HPDE6-E6E7 (cell line): ENCODE results near the gene COG8.
"Not testable (repeated sequence)": the region's sequence is repeated elsewhere in the genome, so short reads cannot be mapped to it uniquely, and the experiment has no call there.

ENCODE experiments used
- DNase-seq: peaks from one replicate; pipeline ENCODE4 v3.0.0; 2011; ENCODE audit warnings: missing footprints; ENCODE audit errors: extremely low spot score

COG8 gene

DNA sequence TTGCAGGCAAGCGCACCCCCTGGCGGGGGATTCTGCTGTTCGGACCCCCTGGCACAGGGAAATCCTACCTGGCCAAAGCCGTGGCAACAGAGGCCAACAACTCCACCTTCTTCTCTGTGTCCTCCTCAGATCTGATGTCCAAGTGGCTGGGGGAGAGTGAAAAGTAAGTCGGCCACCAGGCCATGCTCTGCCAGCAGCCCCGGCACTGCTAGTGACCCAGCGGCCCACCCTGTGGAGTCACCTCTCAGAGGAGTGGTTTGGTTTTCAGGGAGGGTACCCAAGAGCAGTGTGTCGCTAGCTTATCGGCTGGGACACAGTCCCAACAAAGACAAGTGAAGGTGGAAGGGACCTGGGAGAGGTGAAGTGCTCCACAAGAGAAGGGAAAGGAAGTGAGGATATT lies 20.0 kb downstream of the COG8 start:
- DNase-seq = no peak

DNA sequence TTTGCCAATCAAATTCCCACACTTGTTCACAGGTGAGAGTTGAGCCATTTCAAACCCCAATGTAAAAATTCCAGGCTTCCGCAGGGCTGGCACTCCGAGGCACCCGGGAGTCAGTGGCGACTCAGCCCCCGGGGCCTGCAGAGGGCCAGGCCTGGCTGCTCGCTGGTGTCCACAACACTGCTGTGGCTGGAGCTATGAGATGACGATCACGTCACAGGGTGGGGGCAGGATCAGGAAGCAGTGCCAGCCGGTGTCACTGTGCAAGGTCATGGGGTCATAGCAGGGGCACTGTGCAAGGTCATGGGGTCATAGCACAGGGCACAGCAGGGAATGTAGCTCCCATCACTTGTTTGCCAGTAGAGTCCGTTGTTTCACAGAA lies 20.5 kb downstream of the COG8 start:
- DNase-seq = no peak

DNA sequence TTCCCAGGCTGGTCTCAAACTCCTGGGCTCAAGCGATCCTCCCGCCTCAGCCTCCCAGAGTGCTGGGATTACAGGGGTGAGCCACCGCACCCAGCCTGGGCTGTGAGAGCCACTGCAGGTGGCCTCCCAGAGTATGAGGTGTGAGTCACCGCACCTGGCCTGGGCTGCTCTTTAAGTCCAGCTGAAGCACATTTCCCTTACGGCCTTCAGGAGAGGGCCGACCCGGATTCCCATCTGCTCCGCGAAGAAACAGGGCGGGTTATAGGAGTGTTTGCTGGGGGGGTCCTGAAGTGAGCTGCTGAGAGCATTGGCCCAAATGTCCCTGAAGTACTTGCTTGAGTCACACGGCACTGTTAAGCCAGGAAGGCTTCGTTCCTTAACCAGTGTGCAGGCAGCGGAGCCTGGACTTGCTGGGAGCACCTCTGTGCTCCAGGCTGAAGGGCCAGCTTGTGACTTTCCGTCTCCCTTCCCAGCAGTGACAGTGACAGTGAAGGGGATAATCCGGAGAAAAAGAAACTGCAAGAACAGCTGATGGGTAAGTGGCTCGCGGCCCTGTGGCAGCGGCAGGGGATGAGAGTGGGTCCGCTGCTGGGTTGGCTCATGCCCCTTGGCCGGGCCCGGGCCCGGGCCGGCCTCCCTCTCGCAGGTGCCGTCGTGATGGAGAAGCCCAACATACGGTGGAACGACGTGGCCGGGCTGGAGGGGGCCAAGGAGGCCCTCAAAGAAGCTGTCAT lies 21.0 kb downstream of the COG8 start:
- no peak for DNase-seq

GRCh38 chr16:69316595-69317034 lies 22.7 kb downstream of the COG8 start:
- DNase-seq = no peak

DNA sequence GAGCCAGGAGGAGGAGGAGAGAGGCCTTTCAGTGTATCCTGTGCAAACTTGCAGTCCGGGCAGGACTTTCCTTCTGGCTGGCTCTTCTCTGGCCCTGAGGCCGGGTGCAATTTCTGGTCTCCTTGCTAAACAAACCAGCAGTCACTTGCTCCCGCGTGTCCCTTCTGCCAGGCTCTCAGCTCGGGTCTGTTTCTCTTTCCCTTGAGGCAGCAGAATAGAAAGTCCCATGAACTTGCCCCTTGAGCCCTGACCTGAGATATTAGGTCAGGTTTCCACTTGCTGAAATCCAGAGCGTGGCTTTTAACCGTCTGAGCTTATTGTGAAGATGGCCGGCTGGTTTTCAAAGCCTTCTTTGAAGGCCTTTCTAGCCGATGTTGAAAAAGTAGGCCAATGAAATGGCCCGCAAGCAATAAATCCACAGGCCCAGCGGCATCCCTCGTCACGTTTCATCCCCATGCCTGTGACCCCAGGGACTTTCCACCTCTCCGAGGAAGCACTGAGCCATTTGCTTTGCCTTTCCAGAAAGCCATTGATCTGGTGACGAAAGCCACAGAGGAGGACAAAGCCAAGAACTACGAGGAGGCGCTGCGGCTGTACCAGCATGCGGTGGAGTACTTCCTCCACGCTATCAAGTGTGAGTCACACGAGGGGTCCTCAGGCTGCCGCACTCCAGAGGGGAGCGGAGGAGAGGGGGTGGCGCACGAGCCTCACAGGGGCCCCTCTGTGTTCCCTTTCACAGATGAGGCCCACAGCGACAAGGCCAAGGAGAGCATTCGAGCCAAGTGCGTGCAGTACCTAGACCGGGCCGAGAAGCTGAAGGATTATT lies 23.7 kb downstream of the COG8 start:
- no peak for DNase-seq

- DNase-seq = no peak
These were observed 24.8 kb downstream of the COG8 start for GRCh38 chr16:69314534-69314933.

GRCh38 chr16:69313469-69313868 lies 25.9 kb downstream of the COG8 start:
- DNase-seq = no peak

DNA sequence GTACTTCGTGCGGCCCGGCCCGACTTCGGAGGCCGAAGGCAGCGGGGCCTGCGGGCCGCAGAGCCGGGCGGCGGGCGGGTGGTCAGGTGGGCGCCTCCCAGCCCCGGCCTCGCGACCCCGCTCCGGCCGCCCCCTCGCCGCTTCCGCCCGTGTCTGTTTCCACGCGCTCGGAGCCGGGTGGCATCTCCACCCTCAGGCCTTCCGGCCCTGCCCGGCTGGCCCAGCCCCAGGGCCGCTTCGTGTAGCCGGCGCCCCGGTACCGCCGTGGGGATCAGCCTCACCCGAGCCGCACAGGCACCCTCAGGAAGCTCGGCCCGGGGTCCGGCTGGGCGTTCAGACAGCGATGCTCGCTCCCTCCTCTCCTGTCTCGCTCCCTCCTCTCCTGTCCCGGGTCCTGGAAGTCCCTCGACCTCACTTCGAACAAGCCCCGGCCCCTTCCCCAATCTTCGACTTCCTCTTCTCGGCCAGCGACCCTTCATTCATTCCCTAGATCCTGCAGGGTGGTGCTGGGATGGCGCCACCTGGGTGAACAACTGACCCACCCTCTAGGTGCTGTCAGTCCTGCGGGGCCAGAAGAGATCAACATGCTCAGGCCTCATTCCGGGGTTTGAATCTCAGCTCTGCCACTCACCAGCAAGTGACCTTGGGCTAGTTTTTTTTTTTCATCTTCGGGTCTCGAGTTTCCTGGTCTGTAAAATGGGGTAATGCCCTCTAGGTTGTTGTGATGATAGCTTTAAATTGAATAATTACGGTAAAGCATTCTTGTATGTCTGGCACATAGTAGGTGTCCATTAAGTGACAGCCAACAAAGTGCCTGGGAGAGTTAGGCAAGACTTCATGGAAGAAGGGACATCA lies 27.6 kb downstream of the COG8 start:
- peak; percentile 54 for DNase-seq

DNA sequence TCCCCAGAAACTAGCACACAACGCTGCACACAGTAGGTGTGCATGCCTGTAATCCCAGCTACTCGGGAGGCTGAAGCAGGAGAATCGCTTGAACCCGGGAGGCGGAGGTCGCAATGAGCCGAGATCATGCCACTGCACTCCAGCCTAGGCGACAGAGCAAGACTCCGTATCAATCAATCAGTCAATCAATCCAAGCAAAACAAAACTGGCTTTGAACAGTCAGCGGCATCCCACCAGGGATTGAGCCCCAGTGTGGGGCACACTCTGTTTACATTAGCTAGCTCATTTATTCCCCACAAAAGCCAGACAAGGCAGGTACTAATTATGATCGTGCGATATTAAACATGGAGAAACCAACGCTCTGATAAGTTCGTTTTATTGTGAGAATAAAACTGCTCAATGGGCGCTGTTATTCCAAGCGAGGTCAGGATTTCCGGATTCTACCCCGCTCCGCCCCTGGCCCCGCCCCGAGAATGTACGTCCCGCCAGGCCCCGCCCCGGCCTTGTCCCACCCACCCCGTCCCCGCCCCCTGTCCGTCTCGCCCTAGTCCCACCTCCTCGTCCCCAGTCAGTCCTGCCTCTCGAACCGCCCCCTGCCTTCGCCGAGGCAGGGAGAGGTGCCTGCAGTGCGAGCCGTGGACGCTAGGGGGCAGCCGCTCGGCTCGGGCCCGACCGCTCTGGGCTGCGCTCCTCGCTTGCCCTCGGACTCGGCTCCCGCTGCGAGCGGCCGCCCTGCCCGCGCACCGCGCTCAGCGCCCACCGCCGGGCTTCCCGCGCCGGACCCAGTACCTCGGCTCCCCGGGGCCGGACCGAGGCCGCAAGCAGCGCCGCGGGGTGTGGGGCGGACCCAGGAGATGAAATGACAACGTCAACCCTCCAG lies 28.5 kb downstream of the COG8 start, which contains the start of gene VPS4A:
VPS4A (plus strand) TSS at position 698 of the 880 bp plus-strand sequence; CDS start at position 860, 162 bp downstream.
- peak; percentile 98 for DNase-seq

- DNase-seq = no peak
These were observed 30.0 kb downstream of the COG8 start for GRCh38 chr16:69309316-69309715.

DNA sequence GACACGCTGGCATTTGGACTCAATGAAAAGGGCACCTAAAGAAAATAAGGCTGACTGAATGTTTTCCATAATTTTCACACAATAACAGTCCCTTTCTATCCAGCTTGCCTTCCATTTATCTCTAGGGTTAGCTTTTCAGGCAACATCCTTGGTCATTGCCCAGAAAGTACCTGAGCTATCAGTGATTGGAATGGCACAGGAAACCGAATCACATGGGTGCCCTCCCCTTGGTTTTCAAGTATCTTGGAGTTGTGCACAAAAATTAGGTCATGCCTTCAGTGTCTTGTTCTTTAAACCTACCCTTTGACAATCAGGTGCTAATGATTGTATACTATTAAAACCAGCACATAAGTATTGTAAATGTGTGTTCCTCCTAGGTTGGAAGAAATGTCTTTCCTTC lies 31.5 kb downstream of the COG8 start:
- no peak for DNase-seq

- DNase-seq = no peak
These were observed 32.3 kb downstream of the COG8 start for GRCh38 chr16:69307091-69307490.

DNA sequence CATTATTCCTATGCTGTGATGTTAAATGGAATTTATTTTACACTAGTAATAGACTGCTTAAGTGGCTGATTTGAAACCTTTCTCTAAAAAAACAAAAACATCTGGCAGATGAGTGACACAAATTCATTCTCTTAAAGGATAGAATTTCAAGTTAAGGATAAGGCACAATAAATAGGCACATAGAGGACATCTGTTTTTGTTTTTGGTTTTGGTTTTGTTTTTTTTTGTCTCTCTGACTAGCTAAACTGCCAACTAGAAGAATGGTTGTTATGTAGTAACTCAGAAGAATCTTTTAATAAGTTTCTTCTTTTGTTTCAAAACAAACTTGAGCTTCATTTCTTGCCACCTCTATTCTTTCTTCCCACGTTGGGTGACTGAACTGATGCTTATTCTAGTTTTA lies 33.3 kb downstream of the COG8 start:
- no peak for DNase-seq

DNA sequence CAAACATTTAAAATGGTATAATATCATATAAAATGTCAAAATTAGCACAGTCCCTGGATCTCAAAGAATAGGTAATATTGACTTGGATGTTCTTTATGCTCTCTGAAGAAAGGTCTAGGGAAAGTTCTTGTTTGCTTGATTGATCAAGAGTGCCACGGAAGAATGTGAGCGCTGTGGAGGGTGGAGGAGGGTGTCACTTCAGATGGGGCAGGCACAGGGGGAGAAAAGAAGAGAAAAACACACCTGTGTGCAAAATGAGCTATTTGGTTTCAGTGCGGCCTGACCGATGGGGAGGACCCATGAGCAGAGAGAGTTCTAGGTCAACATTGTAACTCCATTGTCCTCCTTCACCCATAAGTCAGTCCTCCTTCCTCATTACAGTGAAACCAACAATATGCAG lies 37.1 kb downstream of the COG8 start:
- DNase-seq = no peak

- no peak for DNase-seq
These were observed 37.5 kb downstream of the COG8 start for GRCh38 chr16:69301861-69302260.

DNA sequence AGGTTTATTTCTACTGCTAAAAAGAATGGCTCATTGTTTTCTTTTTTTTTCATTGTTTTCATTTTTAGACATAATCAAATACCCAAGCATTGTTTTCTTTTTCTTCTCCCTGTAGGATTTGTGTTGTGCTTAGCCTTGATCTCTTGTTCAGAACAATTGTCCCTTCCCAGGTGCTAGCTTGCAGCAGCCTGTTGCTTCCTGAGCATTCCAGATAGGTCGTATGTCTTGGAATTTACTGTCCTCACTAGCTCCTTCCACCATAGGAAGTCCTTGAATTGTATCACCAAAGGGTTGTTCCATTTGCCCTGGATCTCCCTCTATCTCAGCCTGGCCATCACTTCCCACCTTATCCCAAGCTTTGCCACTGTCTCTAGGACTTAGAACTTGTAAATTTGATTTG lies 38.2 kb downstream of the COG8 start:
- no peak for DNase-seq

DNA sequence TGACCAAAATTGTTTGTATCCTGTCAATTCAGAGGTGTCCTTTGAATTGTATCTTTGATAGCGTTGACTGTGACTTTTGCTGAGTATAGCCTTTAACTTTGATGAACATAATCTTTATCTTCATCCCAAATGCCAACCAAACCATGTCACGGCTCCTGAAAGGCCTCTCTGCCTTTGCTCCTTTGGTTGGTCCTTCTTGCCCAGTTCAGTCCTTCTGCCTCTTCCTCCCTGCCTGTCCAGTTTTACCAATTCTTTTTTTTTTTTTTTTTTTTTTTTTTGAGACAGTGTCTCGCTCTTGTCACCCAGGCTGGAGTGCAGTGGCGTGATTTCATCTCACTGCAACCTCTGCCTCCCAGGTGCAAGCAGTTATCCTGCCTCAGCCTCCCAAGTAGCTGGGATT lies 41.1 kb downstream of the COG8 start:
- DNase-seq = no peak

- not testable (repeated sequence) for DNase-seq
These were observed 42.6 kb downstream of the COG8 start for GRCh38 chr16:69296771-69297170.

DNA sequence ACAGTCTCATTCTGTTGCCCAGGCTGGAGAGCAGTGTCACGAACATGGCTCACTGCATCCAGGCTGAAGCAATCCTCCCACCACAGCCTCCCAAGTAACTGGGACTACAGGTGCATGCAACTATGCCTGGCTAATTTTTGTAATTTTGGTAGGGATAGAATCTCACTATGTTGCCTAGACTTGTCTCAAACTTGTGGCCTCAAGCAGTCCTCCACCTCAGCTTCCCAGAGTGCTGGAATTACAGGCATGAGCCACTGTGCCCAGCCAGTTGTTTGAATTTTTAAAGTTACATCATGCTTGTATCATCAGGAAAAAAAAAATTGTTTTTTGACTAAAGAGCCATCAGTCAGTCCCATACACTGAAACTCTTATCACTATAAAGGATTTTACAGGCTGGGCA lies 45.3 kb downstream of the COG8 start:
- DNase-seq = no peak

DNA sequence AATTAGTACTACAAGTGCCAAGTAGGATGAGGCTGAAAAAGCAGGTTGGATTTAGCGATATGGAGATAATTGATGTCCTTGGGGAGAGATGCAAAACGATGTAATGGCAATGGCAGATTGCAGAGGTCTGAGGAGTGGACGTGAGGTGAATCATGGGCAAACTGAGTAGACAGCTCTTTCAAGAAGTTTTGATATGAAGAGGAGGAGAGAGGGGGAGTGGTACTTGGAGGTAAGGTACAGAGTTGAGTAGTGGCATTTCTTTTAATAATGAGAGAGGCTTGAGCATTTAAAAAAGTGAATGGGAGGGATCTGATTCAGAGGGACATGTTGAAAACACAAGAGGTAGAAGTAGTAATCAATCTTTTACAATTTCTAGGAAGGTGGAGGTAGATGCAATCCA lies 46.0 kb downstream of the COG8 start:
- no peak for DNase-seq

DNA sequence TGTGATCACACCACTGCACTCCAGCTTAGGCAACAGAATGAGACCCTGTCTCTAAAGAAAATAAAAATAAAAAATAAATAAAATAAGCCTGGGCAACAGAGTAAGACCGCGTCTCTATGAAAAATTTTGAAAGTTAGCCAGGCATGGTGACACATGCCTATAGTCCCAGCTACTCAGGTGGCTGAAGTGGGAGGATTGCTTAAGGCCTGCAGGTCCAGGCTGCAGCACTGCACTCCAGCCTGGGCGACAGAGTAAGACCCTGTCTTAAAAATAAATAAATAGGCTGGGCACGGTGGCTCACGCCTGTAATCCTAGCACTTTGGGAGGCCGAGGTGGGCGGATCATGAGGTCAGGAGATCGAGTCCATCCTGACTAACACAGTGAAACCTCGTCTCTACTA lies 47.7 kb downstream of the COG8 start:
- not testable (repeated sequence) for DNase-seq
